Liver (tissue), 9 donors: ENCODE results near the gene HTRA1. TPM values are rescaled to one million over a fixed set of nuclear protein-coding genes. Genes with fewer than 3 reads are reported as not detected.

ENCODE experiments used
- DNase-seq: peaks from one replicate; pipeline ENCODE4 v3.0.0-alpha.2; 2017; ENCODE audit warnings: low spot score
- H3K27ac ChIP-seq, 2 donors: one replicate each; pipeline ENCODE4 v1.7.0; 2013; ENCODE audit warnings: inconsistent platforms in 2 of 2, low read length in 2 of 2, control low read depth in 1 of 2, low read depth in 1 of 2, mild to moderate bottlenecking in 1 of 2
- H3K27me3 ChIP-seq, 4 donors: one replicate each; pipeline versions ENCODE4 v1.6.1 to v1.7.0; 2013; ENCODE audit warnings: low read length in 3 of 4, inconsistent platforms in 1 of 4, mild to moderate bottlenecking in 1 of 4, moderate library complexity in 1 of 4; ENCODE audit not compliant: control insufficient read depth in 4 of 4, insufficient read depth in 4 of 4
- H3K36me3 ChIP-seq, 4 donors: one replicate each; pipeline versions ENCODE4 v1.6.1 to v1.7.0; 2013; ENCODE audit warnings: low read length in 3 of 4, mild to moderate bottlenecking in 3 of 4, low read depth in 1 of 4, moderate library complexity in 1 of 4; ENCODE audit not compliant: control insufficient read depth in 4 of 4, insufficient read depth in 3 of 4
- H3K4me1 ChIP-seq, 4 donors: one replicate each; pipeline versions ENCODE4 v1.6.1 to v1.7.0; 2013; ENCODE audit warnings: low read length in 3 of 4, mild to moderate bottlenecking in 3 of 4, moderate library complexity in 1 of 4; ENCODE audit not compliant: control insufficient read depth in 4 of 4, insufficient read depth in 4 of 4
- H3K4me3 ChIP-seq, 3 donors: one replicate each; pipeline versions ENCODE4 v1.6.1 to v1.7.0; 2013; ENCODE audit warnings: low read length in 3 of 3, control low read depth in 1 of 3, low read depth in 1 of 3, mild to moderate bottlenecking in 1 of 3
- H3K9ac ChIP-seq, 2 donors: one replicate each; pipeline ENCODE4 v1.7.0; 2013; ENCODE audit warnings: low read length in 2 of 2, mild to moderate bottlenecking in 2 of 2, moderate library complexity in 2 of 2, control low read depth in 1 of 2, low read depth in 1 of 2
- H3K9me3 ChIP-seq, 4 donors: one replicate each; pipeline versions ENCODE4 v1.6.1 to v1.7.0; 2013; ENCODE audit warnings: low read length in 3 of 4; ENCODE audit not compliant: control insufficient read depth in 4 of 4
- ATF3 ChIP-seq: IDR thresholded peaks from 2 replicates; pipeline ENCODE4 v1.6.1; 2016; ENCODE audit warnings: antibody characterized with exemption
- EGR1 ChIP-seq, 2 donors: IDR thresholded peaks; 2 replicates each; pipeline ENCODE4 v1.6.1; 2016 to 2018; ENCODE audit warnings: antibody characterized with exemption in 2 of 2, low read depth in 2 of 2
- FOXA1 ChIP-seq: IDR thresholded peaks from 2 replicates; pipeline ENCODE4 v1.6.1; 2016; ENCODE audit warnings: antibody characterized with exemption
- FOXA2 ChIP-seq: IDR thresholded peaks from 2 replicates; pipeline ENCODE4 v1.6.1; 2016; ENCODE audit warnings: antibody characterized with exemption
- HNF4G ChIP-seq: IDR thresholded peaks from 2 replicates; pipeline ENCODE4 v1.6.1; 2016; ENCODE audit warnings: antibody characterized with exemption
- JUND ChIP-seq, 2 donors: IDR thresholded peaks; 2 replicates each; pipeline ENCODE4 v1.6.1; 2016; ENCODE audit warnings: antibody characterized with exemption in 2 of 2
- NR2F2 ChIP-seq: IDR thresholded peaks from 2 replicates; pipeline ENCODE4 v1.6.1; 2016; ENCODE audit warnings: antibody characterized with exemption
- RAD21 ChIP-seq, 2 donors: IDR thresholded peaks; 2 replicates each; pipeline ENCODE4 v1.6.1; 2016; ENCODE audit warnings: antibody characterized with exemption in 2 of 2, mild to moderate bottlenecking in 2 of 2
- RXRA ChIP-seq, 2 donors: IDR thresholded peaks; 2 replicates each; pipeline ENCODE4 v1.6.1; 2017 to 2018; ENCODE audit warnings: antibody characterized with exemption in 2 of 2, mild to moderate bottlenecking in 1 of 2
- SP1 ChIP-seq: IDR thresholded peaks from 2 replicates; pipeline ENCODE4 v1.6.1; 2018; ENCODE audit warnings: antibody characterized with exemption, mild to moderate bottlenecking
- TAF1 ChIP-seq: conservative IDR thresholded peaks from 2 replicates; pipeline ENCODE4 v1.6.1; 2016; ENCODE audit warnings: antibody characterized with exemption, mild to moderate bottlenecking
- YY1 ChIP-seq: IDR thresholded peaks from 2 replicates; pipeline ENCODE4 v1.6.1; 2016; ENCODE audit warnings: antibody characterized with exemption, mild to moderate bottlenecking
- WGBS: extraction: QIAGEN DNeasy Blood & Tissue Kit; methylation state at CpG from one replicate; pipeline ENCODE4 v1.1.7; 2013; 5-methylcytosine and 5-hydroxymethylcytosine counted together
- polyA plus RNA-seq, 2 donors: library from polyadenylated mRNA; stranded (reverse) in 1 of 2; unstranded in 1 of 2; fragments of 200-250 nt in 1 of 2; fragments of >200 nt in 1 of 2; fragmentation: Nextera tagmentation in 1 of 2; extraction: Ambion mirVana in 1 of 2; gene quantifications; one replicate each; pipeline versions ENCODE4 v1.2.1 to v1.2.3, GENCODE V29; 2013 to 2015
- total RNA-seq, 2 donors: library from RNA; depleted of rRNA; stranded (reverse); fragments of >200 nt; gene quantifications; one replicate each; pipeline ENCODE4 v1.2.3, GENCODE V29; 2014
- TF ChIP-seq, protein P1 (sequence below): IDR thresholded peaks from 2 replicates; pipeline ENCODE4 v1.6.1; 2016; ENCODE audit warnings: antibody characterized with exemption
- TF ChIP-seq, protein P2 (sequence below): IDR thresholded peaks from 2 replicates; pipeline ENCODE4 v1.6.1; 2016; ENCODE audit warnings: antibody characterized with exemption
- donor health status: healthy.
- donor health status: healthy.
- donor health status: healthy.
- donor health status: healthy.
- donor health status: healthy.

Gene HTRA1
- total and polyA plus RNA-seq, 4 donors, result 4.3 to 289 (median 72.1) TPM

DNA sequence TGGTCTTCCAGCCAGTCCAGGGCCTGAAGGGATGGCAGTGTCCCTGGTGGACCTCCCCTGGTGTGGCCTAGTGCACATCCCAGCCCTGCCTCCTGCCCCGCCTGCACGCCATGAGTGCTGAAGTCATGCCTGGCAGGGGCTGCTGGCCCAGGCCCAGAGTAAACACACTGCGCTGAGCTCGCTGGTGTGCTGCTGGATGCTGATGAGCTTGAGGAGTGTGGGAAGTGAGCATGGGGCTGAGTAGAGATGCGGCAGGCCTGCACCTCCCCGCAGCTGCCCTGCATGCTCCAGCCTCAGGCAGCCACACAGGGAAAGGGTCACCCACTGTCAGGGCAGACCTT lies 43.2 kb downstream of the HTRA1 start:
- Histone ChIP-seq H3K9me3 (no peaks in the 10 kb centered on the region), H3K9ac (no peak overlapping the region), H3K36me3 (peaks cover 5 to 25% (median 10%) of the 10 kb centered on the region in 4 donors), H3K27ac (no peak overlapping the region), H3K27me3 (no peaks in the 10 kb centered on the region), H3K4me3 (no peak overlapping the region), H3K4me1 (peaks cover 0 to 2% (median under 1%) of the 10 kb centered on the region in 4 donors)
- peak; percentile 49 for DNase-seq
- WGBS, result 37% methylated on average over 6 of the region's 6 CpGs
- peak in 1 of 2 donors; percentile 54 for TF ChIP-seq RAD21 (IDR thresholded peaks at IDR 0.05)
- TF ChIP-seq YY1, result no peak
- peak; percentile 96 for TF ChIP-seq FOXA2
- TF ChIP-seq RXRA (IDR thresholded peaks at IDR 0.05), result peak; percentile 7 to 54
- TF ChIP-seq FOXA1, result peak; percentile 91

DNA sequence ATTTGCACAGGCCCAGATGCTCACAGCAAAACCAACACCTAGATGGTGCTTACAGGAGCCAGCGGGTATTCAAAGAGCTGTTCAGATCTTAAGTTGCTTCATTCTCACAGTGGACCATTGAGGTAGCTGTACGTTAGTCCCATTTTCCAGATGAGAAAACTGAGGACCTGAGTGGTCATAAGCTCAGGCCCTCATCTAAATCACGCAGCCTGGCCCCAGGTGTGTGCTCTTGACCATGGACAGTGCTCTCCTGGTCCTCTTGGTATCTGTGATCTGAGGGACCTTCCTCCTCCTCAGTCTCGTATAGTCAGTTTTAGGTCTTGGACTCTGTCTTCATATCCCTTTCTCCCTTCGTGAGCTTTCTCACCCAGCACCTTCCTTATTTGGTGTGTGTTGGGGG lies 43.7 kb downstream of the HTRA1 start:
- no peaks in the 10 kb centered on the region for H3K9me3 ChIP-seq
- DNase-seq, result no peak
- H3K27me3 ChIP-seq, result no peaks in the 10 kb centered on the region
- H3K4me3 ChIP-seq, result no peak overlapping the region
- peaks cover 5 to 28% (median 11%) of the 10 kb centered on the region in 4 donors for H3K36me3 ChIP-seq
- WGBS, result 94% methylated on average over 5 of the region's 5 CpGs
- no peak overlapping the region for H3K9ac ChIP-seq
- peaks cover 0 to 2% (median 0%) of the 10 kb centered on the region in 4 donors for H3K4me1 ChIP-seq
- H3K27ac ChIP-seq, result no peak overlapping the region
- TF ChIP-seq EGR1 (IDR thresholded peaks at IDR 0.05; ENCODE audit: low read depth in 2 of 2), result no peak
- TF ChIP-seq, protein P1, sequence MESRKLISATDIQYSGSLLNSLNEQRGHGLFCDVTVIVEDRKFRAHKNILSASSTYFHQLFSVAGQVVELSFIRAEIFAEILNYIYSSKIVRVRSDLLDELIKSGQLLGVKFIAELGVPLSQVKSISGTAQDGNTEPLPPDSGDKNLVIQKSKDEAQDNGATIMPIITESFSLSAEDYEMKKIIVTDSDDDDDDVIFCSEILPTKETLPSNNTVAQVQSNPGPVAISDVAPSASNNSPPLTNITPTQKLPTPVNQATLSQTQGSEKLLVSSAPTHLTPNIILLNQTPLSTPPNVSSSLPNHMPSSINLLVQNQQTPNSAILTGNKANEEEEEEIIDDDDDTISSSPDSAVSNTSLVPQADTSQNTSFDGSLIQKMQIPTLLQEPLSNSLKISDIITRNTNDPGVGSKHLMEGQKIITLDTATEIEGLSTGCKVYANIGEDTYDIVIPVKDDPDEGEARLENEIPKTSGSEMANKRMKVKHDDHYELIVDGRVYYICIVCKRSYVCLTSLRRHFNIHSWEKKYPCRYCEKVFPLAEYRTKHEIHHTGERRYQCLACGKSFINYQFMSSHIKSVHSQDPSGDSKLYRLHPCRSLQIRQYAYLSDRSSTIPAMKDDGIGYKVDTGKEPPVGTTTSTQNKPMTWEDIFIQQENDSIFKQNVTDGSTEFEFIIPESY, result no peak
- TF ChIP-seq HNF4G, result no peak
- TF ChIP-seq ATF3, result no peak
- no peak for TF ChIP-seq FOXA2
- TF ChIP-seq FOXA1, result no peak
- no peak for TF ChIP-seq NR2F2

DNA sequence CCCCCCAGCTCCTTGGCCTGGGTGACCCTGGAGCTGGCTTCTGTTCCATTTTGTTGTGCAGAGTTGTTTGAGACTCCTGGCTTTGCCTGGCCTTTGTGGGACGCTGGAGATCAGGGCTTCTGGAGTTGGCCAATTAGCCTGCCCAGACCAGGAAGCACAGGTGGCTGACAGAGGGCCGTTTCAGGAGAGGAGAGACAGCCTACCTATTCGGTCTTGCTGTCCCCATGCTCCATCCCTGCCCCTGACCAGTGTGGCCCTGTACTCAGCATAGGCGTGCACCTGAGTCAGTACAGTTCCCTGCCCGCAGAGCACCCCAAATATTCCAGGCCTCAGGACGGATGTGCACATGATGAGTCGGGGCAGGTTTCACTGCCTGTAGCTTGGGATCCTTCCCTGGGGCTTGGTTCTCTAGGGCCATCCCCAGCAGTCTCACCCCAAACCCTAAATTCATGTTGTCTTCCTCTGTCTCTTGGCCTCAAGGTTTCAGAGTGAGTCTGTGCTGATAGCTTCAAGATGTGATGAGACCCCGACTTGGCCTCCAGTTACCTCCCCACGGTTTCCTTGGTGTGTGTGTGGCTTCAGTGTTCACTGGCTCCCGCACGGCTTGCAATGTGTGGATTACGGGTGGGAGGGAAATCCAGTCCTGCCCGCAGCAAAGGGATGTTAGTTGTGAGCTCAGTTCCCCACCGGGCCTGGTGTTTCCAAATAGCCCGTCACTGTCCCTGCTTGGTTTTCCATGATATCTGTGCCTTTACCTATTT lies 44.7 kb downstream of the HTRA1 start:
- no peak overlapping the region for H3K4me3 ChIP-seq
- no peak for DNase-seq
- TF ChIP-seq, protein P2, sequence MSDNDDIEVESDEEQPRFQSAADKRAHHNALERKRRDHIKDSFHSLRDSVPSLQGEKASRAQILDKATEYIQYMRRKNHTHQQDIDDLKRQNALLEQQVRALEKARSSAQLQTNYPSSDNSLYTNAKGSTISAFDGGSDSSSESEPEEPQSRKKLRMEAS, result no peak
- 93% methylated on average over 15 of the region's 15 CpGs for WGBS
- no peaks in the 10 kb centered on the region for H3K27me3 ChIP-seq
- no peak overlapping the region for H3K27ac ChIP-seq
- H3K9me3 ChIP-seq, result no peaks in the 10 kb centered on the region
- peaks cover 2 to 36% (median 14%) of the 10 kb centered on the region in 4 donors for H3K36me3 ChIP-seq
- H3K4me1 ChIP-seq, result peaks cover 0 to 2% (median 0%) of the 10 kb centered on the region in 4 donors
- no peak overlapping the region for H3K9ac ChIP-seq

GRCh38 chr10:122507616-122508015 lies 46.3 kb downstream of the HTRA1 start:
- no peak for DNase-seq
- no peak overlapping the region for H3K4me3 ChIP-seq
- no peak for TF ChIP-seq JUND (IDR thresholded peaks at IDR 0.05)
- TF ChIP-seq TAF1, result no peak
- no peak for TF ChIP-seq EGR1 (IDR thresholded peaks at IDR 0.05; ENCODE audit: low read depth in 2 of 2)
- TF ChIP-seq RXRA (IDR thresholded peaks at IDR 0.05), result no peak
- TF ChIP-seq SP1, result no peak
- no peak for TF ChIP-seq ATF3
- TF ChIP-seq, protein P1, result no peak
- TF ChIP-seq NR2F2, result no peak

More at GRCh38 chr10:122507616-122508015, 46.3 kb downstream of the HTRA1 start:
- H3K4me1 ChIP-seq, result peaks cover 0 to 2% (median 0%) of the 10 kb centered on the region in 4 donors
- no peak overlapping the region for H3K27ac ChIP-seq
- no peaks in the 10 kb centered on the region for H3K27me3 ChIP-seq
- no peak overlapping the region for H3K9ac ChIP-seq
- WGBS, result 88% methylated on average over 3 of the region's 3 CpGs
- H3K9me3 ChIP-seq, result no peaks in the 10 kb centered on the region
- H3K36me3 ChIP-seq, result peaks cover 4 to 43% (median 15%) of the 10 kb centered on the region in 4 donors
